ENCODE results near the gene NUAK2.

NUAK2 gene

DNA sequence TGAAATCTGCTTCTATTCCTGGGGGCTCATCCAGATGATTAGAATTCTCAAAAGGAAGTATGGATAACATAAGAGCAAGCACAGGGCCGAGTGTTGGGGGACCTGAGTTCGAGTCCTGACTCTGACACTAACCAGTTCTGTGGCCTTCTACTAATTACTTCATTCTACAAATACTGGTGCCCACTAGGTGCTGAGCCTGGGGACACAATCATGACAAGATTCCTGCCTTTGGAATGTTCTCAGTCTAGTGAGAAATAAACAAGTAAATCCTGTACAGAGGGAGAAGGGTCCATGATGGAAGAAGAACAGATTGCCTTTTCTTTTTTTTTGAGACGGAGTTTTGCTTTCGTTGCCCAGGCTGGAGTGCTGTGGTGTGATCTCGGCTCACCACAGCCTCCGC is 2.2 kb upstream of the NUAK2 start:
- no peak overlapping the region for H3K4me3 ChIP-seq (ENCODE audit: low read depth, low read length)
- H3K27ac ChIP-seq: no peak overlapping the region
- no peak overlapping the region for H3K9ac ChIP-seq
- H3K9me3 ChIP-seq (ENCODE audit: control insufficient read depth, low read length): no peaks in the 10 kb centered on the region
- H3K36me3 ChIP-seq (ENCODE audit: control insufficient read depth, insufficient read depth, low read length): no peaks in the 10 kb centered on the region
- TF ChIP-seq, protein P1, sequence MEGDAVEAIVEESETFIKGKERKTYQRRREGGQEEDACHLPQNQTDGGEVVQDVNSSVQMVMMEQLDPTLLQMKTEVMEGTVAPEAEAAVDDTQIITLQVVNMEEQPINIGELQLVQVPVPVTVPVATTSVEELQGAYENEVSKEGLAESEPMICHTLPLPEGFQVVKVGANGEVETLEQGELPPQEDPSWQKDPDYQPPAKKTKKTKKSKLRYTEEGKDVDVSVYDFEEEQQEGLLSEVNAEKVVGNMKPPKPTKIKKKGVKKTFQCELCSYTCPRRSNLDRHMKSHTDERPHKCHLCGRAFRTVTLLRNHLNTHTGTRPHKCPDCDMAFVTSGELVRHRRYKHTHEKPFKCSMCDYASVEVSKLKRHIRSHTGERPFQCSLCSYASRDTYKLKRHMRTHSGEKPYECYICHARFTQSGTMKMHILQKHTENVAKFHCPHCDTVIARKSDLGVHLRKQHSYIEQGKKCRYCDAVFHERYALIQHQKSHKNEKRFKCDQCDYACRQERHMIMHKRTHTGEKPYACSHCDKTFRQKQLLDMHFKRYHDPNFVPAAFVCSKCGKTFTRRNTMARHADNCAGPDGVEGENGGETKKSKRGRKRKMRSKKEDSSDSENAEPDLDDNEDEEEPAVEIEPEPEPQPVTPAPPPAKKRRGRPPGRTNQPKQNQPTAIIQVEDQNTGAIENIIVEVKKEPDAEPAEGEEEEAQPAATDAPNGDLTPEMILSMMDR (IDR thresholded peaks at IDR 0.05): no peak
- H3K4me2 ChIP-seq (ENCODE audit: low read length): no peak overlapping the region
- no peaks in the 10 kb centered on the region for H3K79me2 ChIP-seq
- H3K27me3 ChIP-seq (ENCODE audit: control insufficient read depth, insufficient read depth, low read length): no peaks in the 10 kb centered on the region
- no peak overlapping the region for H2AFZ ChIP-seq
- peaks cover 3% of the 10 kb centered on the region for H3K4me1 ChIP-seq

DNA sequence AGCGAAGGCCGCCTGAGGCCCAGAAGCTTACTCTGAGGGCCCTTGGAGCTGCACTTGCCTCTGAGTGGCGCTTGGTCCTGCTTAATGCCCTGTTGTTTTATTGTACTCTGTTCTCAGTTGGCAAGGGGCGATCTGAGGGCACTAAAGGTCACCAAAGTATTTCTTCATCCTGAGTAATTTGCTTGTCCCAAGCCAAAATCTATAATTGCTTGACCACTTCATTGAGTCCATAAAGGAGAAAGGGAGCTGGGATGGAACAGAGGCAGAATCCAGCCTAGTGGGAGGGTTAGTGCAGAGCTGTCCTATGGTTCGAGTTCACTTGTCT is 376 bp upstream of the NUAK2 start:
- H3K4me1 ChIP-seq: peaks cover 11% of the 10 kb centered on the region
- H3K79me2 ChIP-seq: no peaks in the 10 kb centered on the region
- no peaks in the 10 kb centered on the region for H3K36me3 ChIP-seq (ENCODE audit: control insufficient read depth, insufficient read depth, low read length)
- H3K9me3 ChIP-seq (ENCODE audit: control insufficient read depth, low read length): no peaks in the 10 kb centered on the region
- H3K4me2 ChIP-seq (ENCODE audit: low read length): peak overlapping the region; percentile 96
- H3K27me3 ChIP-seq (ENCODE audit: control insufficient read depth, insufficient read depth, low read length): no peaks in the 10 kb centered on the region
- TF ChIP-seq, protein P1 (IDR thresholded peaks at IDR 0.05): no peak
- peak overlapping the region; percentile 89 for H2AFZ ChIP-seq
- no peak overlapping the region for H3K27ac ChIP-seq
- peak overlapping the region; percentile 82 for H3K4me3 ChIP-seq (ENCODE audit: low read depth, low read length)
- H3K9ac ChIP-seq: no peak overlapping the region

DNA sequence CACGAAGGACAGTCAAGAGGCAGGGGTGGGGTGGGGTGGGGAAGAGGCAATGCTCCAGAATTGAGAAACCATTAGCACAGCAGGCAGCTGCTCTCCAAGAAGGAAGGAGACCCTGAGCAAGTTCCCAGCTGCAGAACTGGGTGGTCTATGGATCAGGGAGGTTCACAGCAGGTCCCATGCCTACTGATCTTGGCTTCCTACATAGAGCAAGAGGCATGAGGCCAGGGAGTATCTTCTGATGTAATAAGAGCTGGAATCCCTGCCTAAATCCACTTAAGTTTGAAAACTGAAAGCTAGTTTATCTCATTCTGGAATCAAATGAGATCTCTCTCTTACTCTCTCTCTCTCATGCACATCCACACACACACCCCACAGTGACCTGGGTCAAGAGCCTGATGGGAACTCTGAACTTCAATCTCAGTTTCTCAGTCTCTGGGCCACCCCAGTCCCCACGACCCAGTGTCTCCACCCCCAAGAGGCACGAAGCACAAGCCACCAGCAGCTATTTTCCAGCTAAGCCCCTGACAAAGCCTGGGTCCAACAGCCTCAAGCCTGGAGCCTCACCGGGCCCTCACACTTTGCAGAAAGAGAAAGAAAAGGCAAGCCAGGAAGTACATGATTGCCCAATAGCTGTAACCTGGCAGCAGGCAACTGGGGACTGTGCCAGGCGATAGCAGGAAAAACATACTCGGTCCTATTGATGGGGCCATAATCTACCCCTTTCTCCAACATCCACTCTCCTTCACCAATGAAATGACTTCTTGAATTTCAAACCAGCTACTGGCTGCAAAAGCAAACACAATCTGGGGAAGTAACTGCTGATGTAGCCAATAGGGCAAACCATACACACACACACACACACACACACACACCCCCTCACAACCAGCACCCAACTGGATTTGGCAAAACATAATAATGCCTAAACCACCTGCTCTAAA is 2.2 kb downstream of the NUAK2 start:
- H3K4me1 ChIP-seq: peaks cover 20% of the 10 kb centered on the region
- H3K27me3 ChIP-seq (ENCODE audit: control insufficient read depth, insufficient read depth, low read length): no peaks in the 10 kb centered on the region
- no peaks in the 10 kb centered on the region for H3K36me3 ChIP-seq (ENCODE audit: control insufficient read depth, insufficient read depth, low read length)
- peak overlapping the region; percentile 50 for H2AFZ ChIP-seq
- peak overlapping the region; percentile 48 for H3K4me2 ChIP-seq (ENCODE audit: low read length)
- H3K4me3 ChIP-seq (ENCODE audit: low read depth, low read length): no peak overlapping the region
- H3K9ac ChIP-seq: no peak overlapping the region
- H3K9me3 ChIP-seq (ENCODE audit: control insufficient read depth, low read length): no peaks in the 10 kb centered on the region
- TF ChIP-seq, protein P1 (IDR thresholded peaks at IDR 0.05): no peak
- peaks cover 2% of the 10 kb centered on the region for H3K79me2 ChIP-seq
- peak overlapping the region; percentile 73 for H3K27ac ChIP-seq

DNA sequence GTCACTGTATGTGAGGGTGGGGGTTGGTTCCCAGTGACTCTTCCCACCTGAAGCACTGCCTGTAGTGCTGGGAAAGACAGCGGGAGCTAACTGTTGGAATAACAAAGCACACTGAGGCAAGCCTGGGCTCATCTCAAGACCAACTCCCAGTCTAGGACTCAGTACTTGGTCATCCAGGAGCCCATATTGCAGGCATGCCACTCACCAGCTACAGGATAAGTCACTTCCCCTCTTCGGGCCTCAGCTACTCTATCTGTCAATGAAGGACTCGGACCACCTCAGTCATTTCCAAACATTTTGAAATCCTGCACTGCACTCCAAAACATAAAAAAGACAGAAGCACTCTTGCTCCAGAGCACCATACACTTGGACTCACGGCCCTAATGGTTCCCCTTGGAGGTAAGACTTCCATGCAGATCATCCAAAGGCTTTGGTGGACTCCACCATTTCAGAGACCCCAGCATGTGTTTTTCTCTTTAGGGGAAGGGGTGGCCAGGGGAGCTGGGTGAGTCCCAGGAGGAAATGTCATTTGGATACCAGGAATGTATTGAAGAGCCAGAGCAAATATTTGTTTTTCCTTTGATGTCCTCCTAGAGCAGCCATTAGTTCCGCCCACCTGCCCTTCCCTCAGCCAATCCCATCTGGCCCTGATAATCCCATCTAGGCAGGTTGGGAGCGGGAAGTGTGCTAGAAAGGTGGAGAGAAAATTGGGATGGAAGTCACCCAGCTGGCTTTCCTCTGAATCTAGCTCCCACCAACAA is 3.1 kb downstream of the NUAK2 start:
- TF ChIP-seq, protein P1 (IDR thresholded peaks at IDR 0.05): no peak
- peaks cover 2% of the 10 kb centered on the region for H3K79me2 ChIP-seq
- no peak overlapping the region for H3K4me3 ChIP-seq (ENCODE audit: low read depth, low read length)
- no peaks in the 10 kb centered on the region for H3K9me3 ChIP-seq (ENCODE audit: control insufficient read depth, low read length)
- H3K27me3 ChIP-seq (ENCODE audit: control insufficient read depth, insufficient read depth, low read length): no peaks in the 10 kb centered on the region
- no peak overlapping the region for H3K9ac ChIP-seq
- H3K27ac ChIP-seq: peak overlapping the region; percentile 11
- peaks cover 20% of the 10 kb centered on the region for H3K4me1 ChIP-seq
- peak overlapping the region; percentile 4 for H3K4me2 ChIP-seq (ENCODE audit: low read length)
- no peaks in the 10 kb centered on the region for H3K36me3 ChIP-seq (ENCODE audit: control insufficient read depth, insufficient read depth, low read length)
- no peak overlapping the region for H2AFZ ChIP-seq

Data from parathyroid adenoma (tissue), 2 donors.